Measurements from ENCODE around the gene ZSCAN9.

Gene ZSCAN9

DNA sequence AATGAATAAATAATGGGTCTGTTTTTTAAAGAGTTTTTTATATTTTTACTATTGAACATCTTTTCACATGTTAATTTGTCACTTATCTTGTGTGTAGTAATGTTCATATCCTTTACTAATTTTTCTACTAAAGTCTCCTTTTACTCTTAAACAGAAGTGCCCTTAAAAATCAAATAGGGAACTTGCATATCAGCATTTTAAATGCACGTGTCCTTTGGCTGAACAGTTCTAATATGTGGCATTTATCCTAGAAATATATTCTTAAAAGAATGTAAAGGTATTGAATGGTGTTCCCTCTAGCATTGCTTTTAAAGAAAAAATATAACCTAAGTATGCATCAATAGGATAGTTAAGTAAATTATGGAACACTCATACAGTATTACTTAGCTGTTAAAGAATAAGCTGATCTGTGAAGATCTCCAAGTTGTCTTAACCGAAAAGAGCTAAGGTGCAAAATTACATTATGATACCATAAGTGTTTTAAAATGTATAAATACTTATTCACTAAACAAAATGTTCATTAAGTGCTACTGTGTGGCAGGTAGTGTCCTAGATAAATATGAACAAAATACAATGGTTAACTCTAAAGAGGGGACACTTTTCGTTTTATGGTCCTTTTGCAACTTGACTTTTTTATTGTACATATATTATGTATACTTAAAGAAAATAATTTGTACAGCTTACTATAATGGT lies 55.7 kb downstream of the ZSCAN9 start:
- Histone ChIP-seq H3K4me3 (ENCODE audit: low read depth, low read length) (peak overlapping the region; percentile 98), H3K27ac (peak overlapping the region; percentile 75), H3K9me3 (ENCODE audit: severe bottlenecking) (no peaks in the 10 kb centered on the region), H3K36me3 (peaks cover 45% of the 10 kb centered on the region), H3K27me3 (ENCODE audit: insufficient read depth, low read depth, severe bottlenecking) (no peaks in the 10 kb centered on the region)
- no peak for TF ChIP-seq CTCF (IDR thresholded peaks at IDR 0.05; ENCODE audit: low read depth, low read length)
- DNase-seq: no peak

GRCh38 chr6:28281288-28282064 lies 56.4 kb downstream of the ZSCAN9 start, which contains the start of gene PGBD1:
Gene PGBD1 (plus strand): TSS chr6:28281572. CDS start chr6:28283814, 2,242 bp downstream.
- DNase-seq: peak; percentile 96
- Histone ChIP-seq H3K9me3 (ENCODE audit: severe bottlenecking) (no peaks in the 10 kb centered on the region), H3K27me3 (ENCODE audit: insufficient read depth, low read depth, severe bottlenecking) (no peaks in the 10 kb centered on the region), H3K36me3 (peaks cover 45% of the 10 kb centered on the region), H3K27ac (peak within 1 kb of the TSS; percentile 75), H3K4me3 (ENCODE audit: low read depth, low read length) (peak within 1 kb of the TSS; percentile 98)
- no peak for TF ChIP-seq CTCF (IDR thresholded peaks at IDR 0.05; ENCODE audit: low read depth, low read length)

GRCh38 chr6:28282926-28283325 lies 57.9 kb downstream of the ZSCAN9 start:
- Histone ChIP-seq H3K27me3 (ENCODE audit: insufficient read depth, low read depth, severe bottlenecking) (no peaks in the 10 kb centered on the region), H3K27ac (no peak overlapping the region), H3K9me3 (ENCODE audit: severe bottlenecking) (no peaks in the 10 kb centered on the region), H3K36me3 (peaks cover 51% of the 10 kb centered on the region), H3K4me3 (ENCODE audit: low read depth, low read length) (no peak overlapping the region)
- TF ChIP-seq CTCF (IDR thresholded peaks at IDR 0.05; ENCODE audit: low read depth, low read length): no peak
- no peak for DNase-seq
